Measurements from ENCODE around the gene PMAIP1. TPM values are rescaled to one million over a fixed set of nuclear protein-coding genes. Genes with fewer than 3 reads are reported as not detected.

PMAIP1 gene
- total RNA-seq, 6 experiments from 2014 or later, result 0.18 to 0.55 (median 0.37) TPM; not detected in 1

DNA sequence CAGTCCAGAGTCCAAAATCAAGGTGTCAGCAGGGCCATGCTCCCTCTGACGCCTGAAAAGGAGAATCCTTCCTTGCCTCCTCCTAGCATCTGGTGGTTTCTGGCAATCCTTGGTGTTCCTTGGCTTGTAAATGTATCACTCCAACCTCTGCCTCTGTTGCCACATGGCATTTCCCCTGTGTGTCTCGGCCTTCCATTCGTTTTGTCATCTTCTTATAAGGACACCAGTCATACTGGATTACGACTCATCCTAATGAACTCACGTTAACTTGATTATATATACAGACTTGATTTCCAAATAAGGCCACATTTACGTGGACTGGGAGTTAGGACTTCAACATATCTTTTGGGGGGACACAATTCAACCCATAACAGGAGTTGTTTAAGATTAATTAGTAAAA is 15.8 kb downstream of the PMAIP1 start:
- Histone ChIP-seq H3K4me1 (no peaks in the 10 kb centered on the region), H3K36me3 (no peaks in the 10 kb centered on the region), H3K27me3 (no peaks in the 10 kb centered on the region), H3K27ac (no peak overlapping the region), H3K9me3 (no peaks in the 10 kb centered on the region), H3K4me3 (no peak overlapping the region)
- 74% methylated on average over 6 of the region's 6 CpGs for WGBS (ENCODE audit: insufficient coverage, low coverage, low lambda C conversion rate, missing lambda C conversion rate)
- intact Hi-C loops (cut with DNase I), result no loop called here
- TF ChIP-seq POLR2A (IDR thresholded peaks at IDR 0.05), result no peak
- TF ChIP-seq CTCF (IDR thresholded peaks at IDR 0.05), result no peak
- ATAC-seq (no peak), DNase-seq (peak in 1 of 3 donors; percentile 17)

GRCh38 chr18:59916746-59917145 is 16.9 kb downstream of the PMAIP1 start:
- H3K4me3 ChIP-seq, result no peak overlapping the region
- no peak overlapping the region for H3K27ac ChIP-seq
- intact Hi-C loops (cut with DNase I), result no loop called here
- no peaks in the 10 kb centered on the region for H3K4me1 ChIP-seq
- no peaks in the 10 kb centered on the region for H3K36me3 ChIP-seq
- TF ChIP-seq CTCF (IDR thresholded peaks at IDR 0.05) (no peak), POLR2A (IDR thresholded peaks at IDR 0.05) (no peak)
- 59% methylated on average over 3 of the region's 3 CpGs for WGBS (ENCODE audit: insufficient coverage, low coverage, low lambda C conversion rate, missing lambda C conversion rate)
- H3K9me3 ChIP-seq, result no peaks in the 10 kb centered on the region
- no peak for ATAC-seq
- no peak for DNase-seq
- no peaks in the 10 kb centered on the region for H3K27me3 ChIP-seq

DNA sequence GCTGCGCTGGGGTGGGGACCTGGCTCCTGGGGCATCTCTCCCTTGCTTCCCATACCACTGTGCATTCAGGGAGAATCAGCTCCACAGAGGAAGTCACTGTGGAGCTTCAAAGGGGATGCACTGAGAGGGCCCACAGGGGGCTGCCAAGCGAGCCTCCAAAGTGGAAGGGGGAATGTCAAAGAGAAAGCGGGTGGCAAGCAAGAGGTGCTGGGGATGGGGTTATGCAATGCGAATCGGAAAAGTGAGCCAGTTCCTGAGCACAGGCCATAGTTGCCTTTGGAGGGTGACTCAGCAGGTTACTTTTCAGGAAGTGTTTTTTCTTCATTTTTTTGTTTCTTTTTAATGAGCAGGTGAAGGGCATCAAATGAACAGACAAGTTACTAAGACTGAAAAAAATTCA is 17.6 kb downstream of the PMAIP1 start:
- intact Hi-C loops (cut with DNase I), result no loop called here
- no peaks in the 10 kb centered on the region for H3K27me3 ChIP-seq
- H3K9me3 ChIP-seq, result no peaks in the 10 kb centered on the region
- H3K36me3 ChIP-seq, result no peaks in the 10 kb centered on the region
- DNase-seq, result peak in 2 of 3 donors; percentile 47 to 58
- H3K27ac ChIP-seq, result no peak overlapping the region
- H3K4me1 ChIP-seq, result no peaks in the 10 kb centered on the region
- WGBS (ENCODE audit: insufficient coverage, low coverage, low lambda C conversion rate, missing lambda C conversion rate), result 53% methylated on average over 5 of the region's 5 CpGs
- peak; percentile 23 to 59 (median 38) for ATAC-seq
- TF ChIP-seq CTCF (IDR thresholded peaks at IDR 0.05) (no peak), POLR2A (IDR thresholded peaks at IDR 0.05) (no peak)
- no peak overlapping the region for H3K4me3 ChIP-seq

DNA sequence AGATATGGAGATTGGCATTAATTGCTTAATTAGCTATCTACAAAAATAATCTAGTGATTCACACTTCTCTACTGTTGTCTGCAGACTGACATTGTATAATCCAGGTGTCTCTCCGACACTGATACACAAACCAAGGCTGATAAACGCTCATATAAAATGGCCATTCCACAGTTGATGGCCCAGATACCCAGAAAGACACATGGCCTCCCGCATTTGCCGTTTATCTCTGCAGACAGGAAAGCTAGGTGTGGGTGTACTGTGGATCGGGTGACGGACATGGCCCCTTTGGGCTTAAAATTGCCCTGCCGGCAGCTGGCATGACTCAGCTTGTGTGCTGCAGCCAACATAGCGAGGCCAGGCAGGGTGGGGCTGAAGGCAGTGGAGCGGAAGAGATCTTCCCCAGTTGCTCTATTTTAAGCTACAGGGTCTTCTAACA is 18.5 kb downstream of the PMAIP1 start:
- Histone ChIP-seq H3K36me3 (no peaks in the 10 kb centered on the region), H3K27me3 (no peaks in the 10 kb centered on the region), H3K4me3 (no peak overlapping the region), H3K27ac (no peak overlapping the region), H3K9me3 (no peaks in the 10 kb centered on the region), H3K4me1 (no peaks in the 10 kb centered on the region)
- intact Hi-C loops (cut with DNase I), result no loop called here
- DNase-seq (peak; percentile 34 to 64 (median 50)), ATAC-seq (peak; percentile 33 to 60 (median 50))
- no peak for TF ChIP-seq POLR2A (IDR thresholded peaks at IDR 0.05)
- TF ChIP-seq CTCF (IDR thresholded peaks at IDR 0.05), result no peak
- 48% methylated on average over 5 of the region's 9 CpGs for whole genome bisulfite sequencing (ENCODE audit: insufficient coverage, low coverage, low lambda C conversion rate, missing lambda C conversion rate)

DNA sequence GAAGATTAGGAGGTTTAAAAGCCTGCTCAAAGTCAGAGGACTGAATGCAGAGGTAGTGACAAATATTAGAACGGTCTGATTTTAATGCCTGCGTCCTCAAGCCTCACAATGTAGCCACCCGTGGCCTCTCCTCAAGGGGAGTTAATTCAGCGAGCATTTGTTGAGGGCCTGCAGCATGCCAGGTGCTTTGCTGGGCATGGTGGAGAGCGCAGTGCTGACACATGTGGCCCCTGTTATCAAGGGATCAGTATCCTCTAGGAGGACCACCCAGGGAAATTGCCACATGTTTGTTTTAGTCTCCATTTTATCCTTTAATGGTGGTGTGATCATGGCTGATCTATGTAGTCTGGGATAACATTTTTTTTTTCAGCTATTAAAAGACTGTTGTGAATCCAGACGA is 19.2 kb downstream of the PMAIP1 start:
- Histone ChIP-seq H3K27ac (no peak overlapping the region), H3K36me3 (no peaks in the 10 kb centered on the region), H3K27me3 (no peaks in the 10 kb centered on the region), H3K9me3 (no peaks in the 10 kb centered on the region), H3K4me3 (no peak overlapping the region), H3K4me1 (no peaks in the 10 kb centered on the region)
- ATAC-seq (no peak), DNase-seq (no peak)
- intact Hi-C loops (cut with DNase I), result no loop called here
- WGBS (ENCODE audit: insufficient coverage, low coverage, low lambda C conversion rate, missing lambda C conversion rate), result 61% methylated on average over 5 of the region's 6 CpGs
- TF ChIP-seq POLR2A (IDR thresholded peaks at IDR 0.05), result no peak
- no peak for TF ChIP-seq CTCF (IDR thresholded peaks at IDR 0.05)
